Measurements from ENCODE around the gene UCKL1.

DNA sequence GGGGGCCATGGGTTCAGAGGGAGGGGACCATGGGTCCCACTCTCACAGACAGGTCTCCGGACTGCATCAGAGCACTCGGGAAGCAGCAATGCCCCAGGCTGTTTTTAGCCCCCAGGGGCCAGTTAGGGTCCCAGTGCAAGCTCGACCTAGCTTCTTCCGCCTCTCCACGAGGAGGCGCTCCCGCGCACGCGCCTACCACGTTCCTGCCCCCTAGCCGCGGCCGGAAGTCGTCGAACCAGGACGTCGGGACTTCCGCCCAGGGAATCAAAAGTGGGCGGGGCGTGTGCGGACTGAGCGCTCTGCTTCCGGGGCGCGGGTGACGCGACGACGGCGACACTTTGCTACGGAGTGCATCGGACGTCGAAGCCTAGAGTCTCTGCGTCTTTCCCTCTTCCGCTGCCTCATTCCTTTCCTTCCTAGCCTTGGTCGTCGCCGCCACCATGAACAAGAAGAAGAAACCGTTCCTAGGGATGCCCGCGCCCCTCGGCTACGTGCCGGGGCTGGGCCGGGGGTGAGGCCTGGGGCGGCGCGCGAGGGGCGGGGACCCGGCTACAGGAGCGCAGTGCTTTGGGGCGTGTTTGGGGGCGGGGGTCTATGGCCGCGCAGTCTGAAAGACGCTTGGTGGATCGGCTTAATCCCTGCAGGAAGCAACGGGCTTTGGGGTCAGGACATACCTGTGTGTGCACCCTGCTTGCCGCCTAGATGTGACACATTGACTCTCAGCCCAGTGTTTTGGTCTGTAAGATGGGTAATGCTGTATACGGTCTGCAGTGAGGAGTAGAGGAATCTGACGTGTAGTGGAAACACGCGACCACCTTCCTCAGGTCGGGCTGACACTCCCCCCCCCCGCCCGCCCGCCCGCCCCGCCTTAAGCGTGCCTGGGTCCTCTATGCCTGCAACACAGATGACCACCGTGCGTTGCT, 24.9 kb upstream of the UCKL1 start, which contains the start of gene PRPF6:
- TF ChIP-seq, protein P1, sequence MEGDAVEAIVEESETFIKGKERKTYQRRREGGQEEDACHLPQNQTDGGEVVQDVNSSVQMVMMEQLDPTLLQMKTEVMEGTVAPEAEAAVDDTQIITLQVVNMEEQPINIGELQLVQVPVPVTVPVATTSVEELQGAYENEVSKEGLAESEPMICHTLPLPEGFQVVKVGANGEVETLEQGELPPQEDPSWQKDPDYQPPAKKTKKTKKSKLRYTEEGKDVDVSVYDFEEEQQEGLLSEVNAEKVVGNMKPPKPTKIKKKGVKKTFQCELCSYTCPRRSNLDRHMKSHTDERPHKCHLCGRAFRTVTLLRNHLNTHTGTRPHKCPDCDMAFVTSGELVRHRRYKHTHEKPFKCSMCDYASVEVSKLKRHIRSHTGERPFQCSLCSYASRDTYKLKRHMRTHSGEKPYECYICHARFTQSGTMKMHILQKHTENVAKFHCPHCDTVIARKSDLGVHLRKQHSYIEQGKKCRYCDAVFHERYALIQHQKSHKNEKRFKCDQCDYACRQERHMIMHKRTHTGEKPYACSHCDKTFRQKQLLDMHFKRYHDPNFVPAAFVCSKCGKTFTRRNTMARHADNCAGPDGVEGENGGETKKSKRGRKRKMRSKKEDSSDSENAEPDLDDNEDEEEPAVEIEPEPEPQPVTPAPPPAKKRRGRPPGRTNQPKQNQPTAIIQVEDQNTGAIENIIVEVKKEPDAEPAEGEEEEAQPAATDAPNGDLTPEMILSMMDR (IDR thresholded peaks at IDR 0.05) = peak; percentile 82 to 87 (median 85)
- no peak for TF ChIP-seq POLR2A (IDR thresholded peaks at IDR 0.05; ENCODE audit: low read depth)
